Activated CD8-positive, alpha-beta memory T cell treated with anti-CD3 and anti-CD28 coated beads for 36 hours (primary cell): ENCODE results near the gene RAB11FIP3. TPM values are rescaled to one million over a fixed set of nuclear protein-coding genes. Genes with fewer than 3 reads are reported as not detected.

ENCODE experiments used
- CTCF ChIA-PET: fragments of 350-600 bp; sonication (Branson Sonifier 250); formaldehyde crosslinking; loops from one replicate; lab custom pipeline; 2021; ENCODE audit warnings: antibody characterized with exemption; lab: Charles Lee
- POLR2A ChIA-PET: fragments of 350-600 bp; sonication (Branson Sonifier 250); formaldehyde crosslinking; loops from one replicate; lab custom pipeline; 2021; ENCODE audit warnings: antibody characterized with exemption; lab: Charles Lee
- total RNA-seq, 2 experiments: library from RNA; stranded (reverse); gene quantifications; one replicate each; pipeline ENCODE4 v1.2.3, GENCODE V29; 2021

The RAB11FIP3 gene
- total RNA-seq, 2 experiments from 2014 or later, result 28.2 to 29.3 TPM

GRCh38 chr16:564690-565418, 139.4 kb downstream of the RAB11FIP3 start:
- CTCF ChIA-PET, result no interaction called here
- POLR2A ChIA-PET, result no interaction called here

DNA sequence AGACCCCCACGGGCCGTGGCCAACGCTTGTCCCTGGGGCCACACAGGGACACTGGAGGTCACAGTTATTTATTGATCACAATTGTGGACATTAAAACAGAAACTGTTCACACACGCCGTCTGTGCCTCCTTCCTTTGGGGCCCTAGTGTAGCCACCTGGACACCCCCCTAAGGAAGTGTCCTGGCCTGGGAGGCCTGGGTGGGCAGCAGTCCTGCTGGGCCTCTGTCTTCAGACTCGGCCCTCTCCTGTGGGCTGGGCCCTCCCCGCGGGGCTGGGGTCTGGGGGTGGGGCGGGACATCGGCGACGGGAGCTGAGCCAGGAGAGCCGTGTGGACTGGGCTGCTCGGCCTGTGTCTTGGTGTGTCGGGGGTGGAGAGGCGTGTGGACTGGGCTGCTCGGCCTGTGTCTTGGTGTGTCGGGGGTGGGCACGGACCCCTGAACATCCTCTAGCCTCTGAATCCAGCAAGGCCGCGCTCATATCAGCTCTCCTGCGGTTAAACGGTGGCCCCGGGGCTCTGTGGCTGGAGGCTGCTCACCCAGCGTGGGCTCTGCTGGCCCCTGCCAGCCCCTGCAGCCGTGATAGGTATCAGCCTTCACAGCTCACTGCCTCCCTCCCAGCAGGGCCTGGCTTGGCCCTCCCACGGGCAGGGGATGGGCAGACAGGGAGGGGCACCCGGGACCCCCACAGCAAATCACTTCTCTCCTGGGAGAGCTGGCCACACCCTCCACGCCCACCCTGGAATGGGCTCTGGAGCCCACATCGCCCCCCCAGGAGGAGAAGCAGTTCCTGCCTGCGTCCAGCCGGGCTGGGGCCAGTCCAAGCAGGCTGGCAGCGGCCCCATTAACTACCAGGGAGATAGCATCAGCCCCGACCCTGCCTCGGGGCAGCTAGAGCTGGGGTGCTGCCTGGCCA, 140.2 kb downstream of the RAB11FIP3 start:
- POLR2A ChIA-PET, result no interaction called here

DNA sequence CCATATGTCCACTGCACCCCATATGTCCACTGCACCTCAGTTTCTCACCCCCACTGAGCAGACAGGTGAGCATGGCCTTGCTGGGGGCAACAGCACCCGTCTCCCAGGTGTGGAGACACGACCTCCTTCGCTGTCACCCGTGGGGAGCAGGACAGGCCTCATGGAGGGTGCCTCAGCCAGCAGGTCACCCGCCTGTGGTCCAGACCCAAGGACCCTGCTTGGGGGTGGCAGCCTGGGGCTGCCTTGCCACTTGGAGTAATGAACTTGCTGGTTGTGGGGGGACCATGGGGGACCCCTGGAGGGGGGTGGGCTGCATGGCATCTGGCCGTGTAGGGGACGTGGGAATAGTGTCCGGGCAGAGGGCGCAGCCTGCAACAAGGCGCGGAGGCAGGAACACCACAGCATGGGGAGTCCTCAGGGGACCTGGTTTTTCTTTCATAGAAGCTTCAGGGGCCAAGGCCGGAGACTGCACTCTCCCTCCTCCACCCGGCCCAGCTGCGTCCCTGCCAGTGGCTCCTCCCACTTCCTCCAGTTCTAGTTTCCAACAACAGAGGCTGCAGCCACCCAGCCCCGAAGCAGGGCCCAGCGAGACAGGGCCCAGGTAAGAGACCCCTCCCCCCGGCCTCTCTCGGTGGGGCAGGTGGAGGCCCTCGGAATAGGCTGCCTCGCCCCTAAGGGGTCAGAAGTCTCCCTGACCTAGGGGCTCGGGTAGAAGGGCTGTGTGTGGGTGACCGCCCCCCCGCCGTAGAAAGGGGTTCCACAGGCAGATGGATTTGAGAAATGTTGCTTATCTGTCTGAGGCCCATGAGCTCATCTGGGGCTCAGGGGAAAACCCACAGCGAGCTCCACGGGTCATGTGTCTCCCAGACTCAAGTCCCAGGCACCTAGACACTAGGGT, 141.3 kb downstream of the RAB11FIP3 start, which contains the start of gene NHLRC4:
Gene NHLRC4 (plus strand): TSS at position 531 of the 898 bp plus-strand sequence. CDS start 1,043 bp downstream, outside the sequence.
- ChIA-PET POLR2A (interaction anchor here (0.6 to 1.5 kb wide), 3 partner anchors 18 to 344 kb away, joined by 3 to 9 read pairs (median 5); no protein-coding TSS in a partner anchor), CTCF (interaction anchor here (0.6 to 0.7 kb wide), 2 partner anchors 10 to 30 kb away, joined by 3 to 6 read pairs; no protein-coding TSS in a partner anchor)

More for the DNA sequence above, 140.2 kb downstream of the RAB11FIP3 start:
- CTCF ChIA-PET, result no interaction called here

- ChIA-PET POLR2A (interaction anchor here (0.9 to 1.5 kb wide), 2 partner anchors 17 to 21 kb away, joined by 3 to 5 read pairs; no protein-coding TSS in a partner anchor), CTCF (interaction anchor here (0.6 to 1.7 kb wide), 3 partner anchors 10 to 41 kb away, joined by 3 to 6 read pairs (median 3); no protein-coding TSS in a partner anchor)
Measured at GRCh38 chr16:567373-568256, 142.2 kb downstream of the RAB11FIP3 start.

DNA sequence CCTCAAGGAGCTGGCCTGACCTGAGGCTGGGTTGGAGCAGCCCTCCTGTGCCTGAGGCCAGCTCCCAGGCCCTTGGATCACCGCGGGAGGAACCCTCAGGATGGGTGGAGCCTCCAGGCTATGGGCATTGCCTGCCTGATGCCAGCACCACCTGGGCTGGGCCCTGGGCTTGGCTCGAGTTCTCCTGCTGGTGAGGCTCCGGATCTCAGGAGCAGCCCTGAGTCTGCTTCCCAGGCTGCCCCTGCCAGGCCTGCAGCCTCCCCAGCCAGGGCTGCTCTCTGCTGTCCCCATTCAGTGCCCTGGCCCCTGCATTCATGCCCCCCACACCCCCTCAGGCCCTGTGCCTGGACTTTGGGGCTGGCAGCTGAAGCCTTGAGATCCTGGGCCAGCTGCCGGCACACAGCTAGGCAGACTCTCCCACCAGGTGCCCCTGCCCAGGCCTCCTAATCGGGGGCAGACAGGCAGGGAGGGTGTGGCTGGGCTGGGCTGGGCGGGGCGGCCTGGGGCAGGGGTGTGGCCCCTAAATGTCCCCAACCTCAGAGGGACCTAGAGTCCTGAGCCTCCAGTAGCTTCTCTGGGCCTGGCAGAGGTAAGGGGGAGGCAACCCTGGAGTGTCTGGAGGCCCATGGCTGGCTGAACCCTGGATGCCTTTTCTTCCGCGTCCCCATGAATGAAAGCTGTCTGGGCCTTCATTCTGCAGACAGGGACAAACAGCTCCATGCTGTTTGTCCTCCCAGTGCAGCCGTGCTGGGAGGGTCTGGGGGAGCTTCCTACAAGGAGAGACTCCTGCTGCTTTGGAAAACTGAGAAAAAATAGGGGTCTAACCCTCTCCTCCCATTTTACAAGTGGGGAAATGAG, 143.2 kb downstream of the RAB11FIP3 start:
- CTCF ChIA-PET, result interaction anchor here (1.0 to 1.7 kb wide), 3 partner anchors 11 to 177 kb away, joined by 3 to 4 read pairs (median 3); no protein-coding TSS in a partner anchor
- POLR2A ChIA-PET, result interaction anchor here (1.1 kb wide), 1 partner anchor 41 kb away, joined by 3 read pairs; the partner anchor contains the start of gene CAPN15

GRCh38 chr16:569445-570254, 144.2 kb downstream of the RAB11FIP3 start, which contains the start of gene PIGQ:
TSS of gene PIGQ (plus strand) at chr16:569968. CDS start at chr16:574075, 4,107 bp downstream.
- ChIA-PET POLR2A (interaction anchor here (1.1 kb wide), 1 partner anchor 42 kb away, joined by 3 read pairs; the partner anchor contains the start of gene CAPN15), CTCF (interaction anchor here (0.6 to 1.7 kb wide), 4 partner anchors 10 to 251 kb away, joined by 3 to 4 read pairs (median 4); no protein-coding TSS in a partner anchor)

Other genes starting within 250 kb of the RAB11FIP3 start
- gene HBA1, start 249.0 kb upstream of the RAB11FIP3 start, total RNA-seq, result not detected
- gene HBQ1, start 245.2 kb upstream of the RAB11FIP3 start, total RNA-seq, result 1 to 10 TPM in 1 of 2 experiments, not detected in 1; 1.3 TPM
- 10 to 100 TPM; 63.8 to 70.0 TPM for gene LUC7L, start 196.2 kb upstream of the RAB11FIP3 start, total RNA-seq
- gene FAM234A, start 190.8 kb upstream of the RAB11FIP3 start, total RNA-seq, result 10 to 100 TPM; 20.6 to 21.8 TPM
- under 1 TPM in 1 of 2 experiments, not detected in 1; 0.08 TPM for gene RGS11, start 149.7 kb upstream of the RAB11FIP3 start, total RNA-seq
- gene ARHGDIG, start 145.1 kb upstream of the RAB11FIP3 start, total RNA-seq, result not detected
- not detected for gene PDIA2, start 142.5 kb upstream of the RAB11FIP3 start, total RNA-seq
- gene AXIN1, start 72.9 kb upstream of the RAB11FIP3 start, total RNA-seq, result 10 to 100 TPM; 24.7 to 25.6 TPM
- 10 to 100 TPM; 94.6 to 97.6 TPM for gene MRPL28, start 55.1 kb upstream of the RAB11FIP3 start, total RNA-seq
- 10 to 100 TPM; 33.9 to 36.9 TPM for gene PGAP6, start 43.7 kb upstream of the RAB11FIP3 start, total RNA-seq
- gene NME4, start 28.4 kb upstream of the RAB11FIP3 start, total RNA-seq, result 10 to 100 TPM; 16.6 to 17.7 TPM
- 10 to 100 TPM in 1 of 2 experiments, 1 to 10 TPM in 1; 8.2 to 10.2 TPM for gene DECR2, start 23.8 kb upstream of the RAB11FIP3 start, total RNA-seq
- 100 to 1,000 TPM; 107 to 108 TPM for gene CAPN15, start 102.1 kb downstream of the RAB11FIP3 start, total RNA-seq
- not detected for gene PRR35, start 134.7 kb downstream of the RAB11FIP3 start, total RNA-seq
- under 1 TPM; 0.25 to 0.27 TPM for gene NHLRC4, start 141.4 kb downstream of the RAB11FIP3 start, total RNA-seq
- 10 to 100 TPM; 46.7 to 50.8 TPM for gene PIGQ, start 144.3 kb downstream of the RAB11FIP3 start, total RNA-seq
- gene RAB40C, start 164.4 kb downstream of the RAB11FIP3 start, total RNA-seq, result 10 to 100 TPM in 1 of 2 experiments, 1 to 10 TPM in 1; 8.9 to 11.1 TPM
- gene WFIKKN1, start 205.3 kb downstream of the RAB11FIP3 start, total RNA-seq, result under 1 TPM; 0.15 to 0.19 TPM
- 100 to 1,000 TPM; 136 to 137 TPM for gene METTL26, start 210.7 kb downstream of the RAB11FIP3 start, total RNA-seq
- 10 to 100 TPM; 63.5 to 73.0 TPM for gene MCRIP2, start 216.2 kb downstream of the RAB11FIP3 start, total RNA-seq
- gene WDR90, start 223.7 kb downstream of the RAB11FIP3 start, total RNA-seq, result 10 to 100 TPM; 87.3 to 89.6 TPM
- 100 to 1,000 TPM; 136 to 147 TPM for gene RHOT2, start 242.5 kb downstream of the RAB11FIP3 start, total RNA-seq